Fibroblast of mammary gland (primary cell): Measurements from ENCODE around the gene STK36.

Source experiments
- DNase-seq: peaks from one replicate; pipeline ENCODE4 v3.0.0-alpha.2; 2010; ENCODE audit warnings: low read depth
- H3K4me3 ChIP-seq: 2 replicates; pipeline ENCODE4 v1.5.1; 2011; ENCODE audit warnings: low read depth, mild to moderate bottlenecking, low read length, moderate library complexity; ENCODE audit not compliant: control insufficient read depth
- TF ChIP-seq, protein P1 (sequence below): conservative IDR thresholded peaks from 2 replicates; pipeline ENCODE4 v1.5.1; 2011; ENCODE audit warnings: low read depth, low read length, inconsistent platforms; ENCODE audit not compliant: control insufficient read depth, insufficient read depth

The STK36 gene

DNA sequence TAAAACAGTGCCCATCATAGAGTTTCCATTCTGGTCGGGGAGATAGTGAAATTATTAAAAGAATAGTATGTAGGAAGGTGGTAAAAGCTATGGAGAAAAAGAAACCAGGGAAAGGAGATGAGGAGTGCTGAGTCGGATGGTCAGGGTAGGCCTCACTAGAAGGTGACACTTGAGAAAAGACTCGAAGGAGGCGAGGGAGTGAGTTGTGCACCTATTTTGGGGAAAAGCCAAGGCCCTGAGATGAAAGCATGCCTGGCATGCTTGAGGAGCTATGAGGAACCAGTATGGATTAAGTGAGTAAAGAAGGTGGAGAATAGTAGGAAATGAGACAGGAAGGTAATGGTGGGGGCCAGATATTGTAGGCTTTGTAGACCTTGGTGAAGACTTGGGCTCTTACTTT is 31.5 kb downstream of the STK36 start:
- TF ChIP-seq, protein P1, sequence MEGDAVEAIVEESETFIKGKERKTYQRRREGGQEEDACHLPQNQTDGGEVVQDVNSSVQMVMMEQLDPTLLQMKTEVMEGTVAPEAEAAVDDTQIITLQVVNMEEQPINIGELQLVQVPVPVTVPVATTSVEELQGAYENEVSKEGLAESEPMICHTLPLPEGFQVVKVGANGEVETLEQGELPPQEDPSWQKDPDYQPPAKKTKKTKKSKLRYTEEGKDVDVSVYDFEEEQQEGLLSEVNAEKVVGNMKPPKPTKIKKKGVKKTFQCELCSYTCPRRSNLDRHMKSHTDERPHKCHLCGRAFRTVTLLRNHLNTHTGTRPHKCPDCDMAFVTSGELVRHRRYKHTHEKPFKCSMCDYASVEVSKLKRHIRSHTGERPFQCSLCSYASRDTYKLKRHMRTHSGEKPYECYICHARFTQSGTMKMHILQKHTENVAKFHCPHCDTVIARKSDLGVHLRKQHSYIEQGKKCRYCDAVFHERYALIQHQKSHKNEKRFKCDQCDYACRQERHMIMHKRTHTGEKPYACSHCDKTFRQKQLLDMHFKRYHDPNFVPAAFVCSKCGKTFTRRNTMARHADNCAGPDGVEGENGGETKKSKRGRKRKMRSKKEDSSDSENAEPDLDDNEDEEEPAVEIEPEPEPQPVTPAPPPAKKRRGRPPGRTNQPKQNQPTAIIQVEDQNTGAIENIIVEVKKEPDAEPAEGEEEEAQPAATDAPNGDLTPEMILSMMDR, result no peak
- no peak overlapping the region for H3K4me3 ChIP-seq
- DNase-seq, result no peak

- DNase-seq, result no peak
- TF ChIP-seq, protein P1, result no peak
- H3K4me3 ChIP-seq, result no peak overlapping the region
Observed at GRCh38 chr2:218708086-218708485, 36.2 kb downstream of the STK36 start.

- no peak overlapping the region for H3K4me3 ChIP-seq
- TF ChIP-seq, protein P1, result no peak
- DNase-seq, result no peak
Observed at GRCh38 chr2:218709908-218710307, 38.0 kb downstream of the STK36 start.

DNA sequence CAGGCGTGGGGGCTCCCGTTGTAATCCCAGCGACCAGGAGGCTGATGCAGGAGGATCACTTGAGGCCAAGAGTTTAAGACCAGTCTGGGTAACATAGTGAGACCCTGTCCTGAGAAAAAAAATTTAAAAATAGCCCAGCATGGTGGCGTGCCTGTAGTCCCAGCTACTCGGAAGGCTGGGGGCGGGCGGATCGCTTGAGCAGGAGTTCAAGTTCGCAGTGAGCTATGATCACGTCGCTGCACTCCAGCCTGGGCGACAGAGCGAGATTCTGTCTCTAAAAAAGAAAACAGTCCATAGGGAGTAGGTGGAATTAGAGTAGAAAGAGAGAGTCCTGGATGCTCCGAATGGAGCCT is 38.4 kb downstream of the STK36 start:
- no peak for DNase-seq
- TF ChIP-seq, protein P1, result no peak
- peak overlapping the region; percentile 87 for H3K4me3 ChIP-seq

- peak within 1 kb of the TSS; percentile 87 for H3K4me3 ChIP-seq
- DNase-seq, result peak; percentile 93
- TF ChIP-seq, protein P1, result peak; percentile 32
Observed at GRCh38 chr2:218710687-218711549, 39.0 kb downstream of the STK36 start, which contains the start of gene TTLL4. Gene TTLL4, plus strand, starts transcription at chr2:218710835. Its CDS starts 26,842 bp downstream, at chr2:218737677.

DNA sequence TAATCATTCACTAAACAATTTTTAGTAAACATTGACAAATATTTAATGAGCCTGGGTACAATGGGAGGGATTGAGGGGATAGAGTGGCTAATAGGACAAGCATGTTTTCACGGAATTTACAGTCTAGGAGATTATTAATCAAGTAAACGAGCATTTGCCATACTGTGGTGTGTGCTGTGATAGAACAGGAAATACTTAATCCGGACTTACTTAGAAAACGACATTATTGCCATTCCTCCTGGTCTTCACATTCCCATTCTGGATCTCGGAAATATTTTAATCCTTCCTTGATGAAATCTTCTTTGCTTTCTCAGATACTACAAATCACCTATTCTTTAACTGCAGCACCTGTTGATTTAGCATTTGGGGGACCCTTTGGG is 39.7 kb downstream of the STK36 start:
- TF ChIP-seq, protein P1, result no peak
- peak overlapping the region; percentile 87 for H3K4me3 ChIP-seq
- DNase-seq, result no peak
